Endothelial cell of umbilical vein (primary cell): ENCODE measurements around the gene C20orf202.

Experiments
- CTCF ChIP-seq, 2 donors: IDR thresholded peaks; 1 replicate in 1 of 2; 2 replicates in 1 of 2; pipeline ENCODE4 v1.5.1; 2011; ENCODE audit warnings: low read length in 2 of 2, mild to moderate bottlenecking in 2 of 2, moderate library complexity in 2 of 2, control low read depth in 1 of 2, inconsistent platforms in 1 of 2, low read depth in 1 of 2; ENCODE audit not compliant: insufficient read depth in 1 of 2; ENCODE audit errors: extremely low read depth in 1 of 2
- EZH2 ChIP-seq: IDR thresholded peaks from 2 replicates; pipeline ENCODE4 v1.6.1; 2012; ENCODE audit warnings: borderline replicate concordance, low read depth, mild to moderate bottlenecking, moderate library complexity, low read length, inconsistent platforms; ENCODE audit not compliant: severe bottlenecking
- FOS ChIP-seq: IDR thresholded peaks from 2 replicates; pipeline ENCODE4 v1.6.1; 2011; ENCODE audit warnings: mild to moderate bottlenecking, low read length, moderate library complexity, borderline replicate concordance; ENCODE audit not compliant: insufficient read depth
- GATA2 ChIP-seq: IDR thresholded peaks from 2 replicates; pipeline ENCODE4 v1.7.0; 2011; ENCODE audit warnings: low read depth, mild to moderate bottlenecking, moderate library complexity, mixed read lengths, low read length; ENCODE audit not compliant: insufficient read length, insufficient read depth
- JUN ChIP-seq: IDR thresholded peaks from 2 replicates; pipeline ENCODE4 v1.6.1; 2011; ENCODE audit warnings: borderline replicate concordance, low read depth; ENCODE audit not compliant: insufficient read length, insufficient read depth
- MAX ChIP-seq: IDR thresholded peaks from 2 replicates; pipeline ENCODE4 v1.6.1; 2011; ENCODE audit not compliant: insufficient read depth, insufficient read length
- MYC ChIP-seq: IDR thresholded peaks from one replicate; pipeline ENCODE4 v1.6.1; 2011; ENCODE audit warnings: mild to moderate bottlenecking, low read depth, low read length
- POLR2A ChIP-seq: IDR thresholded peaks from 2 replicates; pipeline ENCODE4 v1.6.1; 2012; ENCODE audit warnings: low read depth, mild to moderate bottlenecking, control low read depth, low read length
- POLR2AphosphoS5 ChIP-seq: IDR thresholded peaks from 2 replicates; pipeline ENCODE4 v1.6.1; 2012; ENCODE audit warnings: low read depth, mild to moderate bottlenecking, control low read depth, low read length, moderate library complexity; ENCODE audit not compliant: insufficient read depth

- no peak for TF ChIP-seq CTCF (IDR thresholded peaks at IDR 0.05; ENCODE audit: extremely low read depth in 1 of 2, insufficient read depth in 1 of 2, low read depth in 1 of 2, low read length in 2 of 2)
- no peak for TF ChIP-seq MYC
- no peak for TF ChIP-seq MAX
- no peak for TF ChIP-seq POLR2A
- no peak for TF ChIP-seq EZH2
- TF ChIP-seq JUN: no peak
- no peak for TF ChIP-seq POLR2AphosphoS5
- no peak for TF ChIP-seq GATA2
- TF ChIP-seq FOS: no peak
These were observed 42.3 kb upstream of the C20orf202 start for GRCh38 chr20:1160991-1161390.
